NT2/D1 (cell line): ENCODE data around the gene PAQR5.

ENCODE experiments used
- DNase-seq: peaks from one replicate; pipeline ENCODE4 v3.0.0-alpha.2; 2011; ENCODE audit warnings: low read depth, low spot score
- H3K27me3 ChIP-seq: 2 replicates; pipeline ENCODE4 v1.6.0; 2011; ENCODE audit warnings: mild to moderate bottlenecking; ENCODE audit not compliant: insufficient read length, insufficient read depth
- H3K36me3 ChIP-seq: 2 replicates; pipeline ENCODE4 v1.6.1; 2011; ENCODE audit warnings: mild to moderate bottlenecking, low read length, mixed read lengths; ENCODE audit not compliant: insufficient read depth, insufficient read length
- H3K4me1 ChIP-seq: 2 replicates; pipeline ENCODE4 v1.5.1; 2011; ENCODE audit not compliant: insufficient read depth, insufficient read length
- H3K4me3 ChIP-seq: 2 replicates; pipeline ENCODE4 v1.5.1; 2011; ENCODE audit warnings: low read depth; ENCODE audit not compliant: insufficient read length
- H3K9ac ChIP-seq: 2 replicates; pipeline ENCODE4 v1.6.0; 2011; ENCODE audit warnings: low read depth; ENCODE audit not compliant: insufficient read length
- H3K9me3 ChIP-seq: 2 replicates; pipeline ENCODE4 v1.5.1; 2011; ENCODE audit warnings: mild to moderate bottlenecking, low read length; ENCODE audit not compliant: insufficient read depth
- SUZ12 ChIP-seq: IDR thresholded peaks from 2 replicates; pipeline ENCODE4 v1.6.1; 2011; ENCODE audit not compliant: insufficient read length, insufficient read depth; ENCODE audit errors: extremely low read depth
- YY1 ChIP-seq: IDR thresholded peaks from 2 replicates; pipeline ENCODE4 v1.6.1; 2011; ENCODE audit not compliant: insufficient read length, insufficient read depth
- ZNF274 ChIP-seq: IDR thresholded peaks from 2 replicates; pipeline ENCODE4 v1.6.1; 2011; ENCODE audit warnings: mild to moderate bottlenecking, low read depth, low read length

PAQR5 gene

DNA sequence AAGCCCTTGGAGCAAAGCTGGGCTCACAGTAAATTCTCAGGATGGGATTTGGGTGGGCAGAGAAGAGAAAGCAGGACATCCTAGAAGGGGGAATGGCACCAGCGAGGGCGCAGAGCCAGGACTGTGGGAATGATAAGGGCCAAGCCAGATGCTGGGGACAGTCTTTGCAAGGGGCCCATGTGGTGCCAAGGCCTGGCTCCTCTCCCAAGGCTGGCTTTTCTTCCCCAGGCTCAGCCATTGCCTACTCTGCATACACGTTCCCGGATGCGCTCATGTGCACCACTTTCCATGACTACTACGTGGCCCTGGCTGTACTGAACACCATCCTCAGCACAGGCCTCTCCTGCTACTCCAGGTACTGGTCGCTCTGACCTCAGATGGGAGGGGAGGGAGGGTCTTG is 90.7 kb downstream of the PAQR5 start:
- no peaks in the 10 kb centered on the region for H3K9me3 ChIP-seq
- no peak for DNase-seq
- no peak overlapping the region for H3K9ac ChIP-seq
- no peak overlapping the region for H3K4me3 ChIP-seq
- TF ChIP-seq YY1 (no peak), ZNF274 (no peak), SUZ12 (no peak)
- no peaks in the 10 kb centered on the region for H3K27me3 ChIP-seq
- H3K4me1 ChIP-seq = peaks cover 19% of the 10 kb centered on the region
- H3K36me3 ChIP-seq = no peaks in the 10 kb centered on the region

DNA sequence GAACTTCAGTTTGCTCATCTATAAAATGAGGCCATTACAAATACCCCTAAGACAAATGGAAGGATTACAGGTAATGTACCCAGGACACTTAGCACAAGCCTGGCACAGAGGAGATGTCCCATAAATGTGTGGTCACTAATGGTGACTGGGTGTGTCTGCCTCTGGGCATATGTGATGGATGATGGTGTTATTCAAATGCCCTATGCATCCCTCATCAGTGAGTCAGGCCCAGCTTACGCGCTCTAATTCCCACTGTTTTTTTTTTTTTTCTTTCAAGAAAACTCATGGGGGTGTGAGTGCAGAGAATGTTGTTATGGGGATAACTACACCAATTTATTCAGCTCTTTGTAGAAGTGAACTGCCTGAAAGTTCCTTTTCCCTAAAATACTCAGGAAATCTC is 91.9 kb downstream of the PAQR5 start:
- no peak for DNase-seq
- TF ChIP-seq YY1 = no peak
- no peak for TF ChIP-seq SUZ12
- TF ChIP-seq ZNF274 = no peak
- H3K27me3 ChIP-seq = peaks cover 8% of the 10 kb centered on the region
- H3K9me3 ChIP-seq = no peaks in the 10 kb centered on the region
- H3K36me3 ChIP-seq = no peaks in the 10 kb centered on the region
- H3K4me3 ChIP-seq = no peak overlapping the region
- H3K4me1 ChIP-seq = peaks cover 20% of the 10 kb centered on the region
- H3K9ac ChIP-seq = no peak overlapping the region

DNA sequence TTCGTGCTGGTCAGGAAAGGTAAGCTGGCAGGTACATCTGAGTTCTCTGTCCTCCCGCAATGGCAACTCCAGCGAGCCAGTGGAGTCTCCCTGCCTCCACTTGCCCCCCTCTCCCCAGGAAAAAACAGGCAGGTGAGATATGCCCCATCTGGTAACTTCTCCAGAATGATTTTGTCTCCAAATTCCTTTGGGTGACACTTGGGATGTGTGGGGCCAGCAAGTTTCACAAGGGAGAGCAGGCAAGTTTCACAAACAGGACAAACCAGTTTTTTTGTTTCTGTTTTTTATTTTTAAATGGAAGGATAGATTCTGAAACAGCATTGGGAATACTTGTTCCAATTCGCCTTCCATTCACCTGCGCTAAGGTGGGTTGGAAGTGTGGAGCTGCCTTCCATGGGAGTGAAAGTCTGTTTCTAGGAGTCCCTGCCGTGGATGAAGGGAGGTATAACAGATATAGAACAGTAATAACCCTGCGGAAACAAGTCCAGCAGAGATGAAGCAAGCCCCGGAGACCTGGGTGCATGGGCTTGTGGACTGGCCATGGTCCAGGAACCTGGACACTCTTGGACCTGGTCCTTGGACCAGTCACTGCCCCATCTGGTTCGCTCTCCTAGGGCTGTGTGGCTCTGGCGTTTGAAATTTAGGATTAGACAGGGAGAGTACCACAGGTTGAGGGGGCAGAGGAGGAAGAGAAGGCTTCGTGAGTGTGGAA is 92.5 kb downstream of the PAQR5 start:
- no peaks in the 10 kb centered on the region for H3K9me3 ChIP-seq
- H3K9ac ChIP-seq = no peak overlapping the region
- no peak for DNase-seq
- peaks cover 20% of the 10 kb centered on the region for H3K4me1 ChIP-seq
- peaks cover 14% of the 10 kb centered on the region for H3K27me3 ChIP-seq
- TF ChIP-seq ZNF274 (no peak), YY1 (no peak), SUZ12 (no peak)
- no peaks in the 10 kb centered on the region for H3K36me3 ChIP-seq
- no peak overlapping the region for H3K4me3 ChIP-seq

DNA sequence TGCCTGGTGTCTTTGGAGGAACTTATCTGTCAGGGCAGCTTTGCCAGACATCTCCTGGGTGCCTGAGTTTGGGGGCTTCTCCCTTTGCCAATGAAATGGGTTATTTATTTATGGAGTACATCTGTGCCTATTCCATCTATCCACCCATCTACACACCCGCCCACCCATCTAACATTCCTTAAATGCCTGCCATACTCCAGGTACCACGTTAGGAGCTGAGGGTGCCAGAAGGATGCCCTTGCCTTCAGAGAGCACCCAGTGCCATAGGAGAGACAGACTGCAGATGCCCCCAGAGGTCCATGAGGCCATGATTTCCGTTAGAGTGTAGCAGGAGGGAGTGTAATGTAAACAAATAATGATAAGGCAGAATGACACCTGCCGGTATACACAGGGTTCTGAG is 93.6 kb downstream of the PAQR5 start:
- H3K9ac ChIP-seq = no peak overlapping the region
- H3K4me1 ChIP-seq = peaks cover 19% of the 10 kb centered on the region
- TF ChIP-seq SUZ12 (no peak), YY1 (no peak), ZNF274 (no peak)
- H3K9me3 ChIP-seq = no peaks in the 10 kb centered on the region
- no peak overlapping the region for H3K4me3 ChIP-seq
- DNase-seq = no peak
- peaks cover 16% of the 10 kb centered on the region for H3K27me3 ChIP-seq
- H3K36me3 ChIP-seq = no peaks in the 10 kb centered on the region

DNA sequence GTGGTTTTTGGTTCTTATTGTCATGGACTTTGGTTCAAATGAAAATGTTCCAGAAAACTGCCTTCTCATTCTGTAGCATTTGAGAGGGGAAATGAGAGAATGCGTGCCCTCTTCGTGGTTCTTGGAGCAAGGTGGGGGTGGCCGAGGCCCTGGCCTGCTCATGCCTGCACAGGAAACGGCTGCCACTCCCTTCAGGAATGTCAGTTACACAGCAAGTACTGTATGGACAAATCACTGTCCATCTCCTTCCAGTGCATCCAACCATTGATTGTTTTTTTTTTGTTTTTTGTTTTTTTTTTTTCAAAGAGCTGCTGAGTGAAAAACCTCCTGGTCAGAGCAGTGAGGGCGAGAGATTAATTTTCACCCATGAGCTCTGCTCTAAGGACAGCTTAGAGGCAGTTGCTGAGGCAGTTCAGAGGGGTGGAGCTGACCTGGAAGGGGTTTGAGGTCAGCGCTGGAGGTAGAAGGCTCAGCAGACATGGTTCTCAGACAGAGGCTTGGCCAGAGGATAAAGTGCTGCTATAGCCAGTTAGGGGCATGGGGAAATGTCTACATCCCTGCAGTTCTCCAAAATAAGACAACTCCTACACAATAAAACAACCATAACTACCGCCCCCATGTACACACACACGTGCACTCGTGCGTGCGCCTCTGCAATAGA is 95.2 kb downstream of the PAQR5 start:
- H3K9ac ChIP-seq = no peak overlapping the region
- no peak for DNase-seq
- H3K36me3 ChIP-seq = no peaks in the 10 kb centered on the region
- no peak overlapping the region for H3K4me3 ChIP-seq
- H3K9me3 ChIP-seq = no peaks in the 10 kb centered on the region
- peaks cover 16% of the 10 kb centered on the region for H3K27me3 ChIP-seq
- peaks cover 7% of the 10 kb centered on the region for H3K4me1 ChIP-seq
- TF ChIP-seq ZNF274 (no peak), SUZ12 (no peak), YY1 (no peak)

DNA sequence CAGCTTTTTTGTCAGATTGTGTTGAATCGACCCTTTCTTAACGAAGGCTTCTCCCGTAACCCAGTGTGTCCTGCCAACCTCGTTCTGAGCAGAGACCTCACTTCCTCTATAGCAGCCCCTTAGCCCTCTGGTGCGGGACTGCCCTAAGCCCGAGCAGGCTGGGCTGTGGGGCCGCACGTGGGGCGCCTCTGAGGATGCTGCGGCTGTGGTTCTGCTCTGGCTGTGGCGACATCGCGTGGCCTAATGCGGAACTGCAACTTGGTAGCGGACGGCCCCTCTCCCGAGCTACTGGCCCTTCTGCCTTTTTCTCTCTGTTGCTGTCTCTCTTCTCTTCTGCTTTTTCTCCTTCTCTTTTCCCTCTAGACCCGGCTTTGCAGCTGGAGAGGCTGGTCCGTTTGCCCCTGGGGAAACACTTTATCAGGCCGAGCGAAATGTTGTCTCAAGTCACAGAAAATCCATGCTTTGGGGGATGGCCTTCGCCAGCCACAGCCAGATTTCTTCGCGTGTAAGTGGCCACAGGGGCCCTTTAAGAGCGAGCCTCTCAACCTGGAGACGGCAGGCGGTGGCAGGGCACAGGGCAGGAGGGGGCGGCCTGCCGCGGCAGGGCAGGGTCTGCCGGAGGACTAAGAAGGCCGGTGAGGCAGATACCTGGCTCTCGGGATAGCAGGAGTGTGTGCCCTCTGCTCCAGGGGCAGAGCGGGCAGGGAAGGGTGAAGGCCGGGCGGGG is 96.0 kb downstream of the PAQR5 start:
- no peaks in the 10 kb centered on the region for H3K9me3 ChIP-seq
- TF ChIP-seq SUZ12 (no peak), YY1 (no peak), ZNF274 (no peak)
- peak; percentile 70 for DNase-seq
- H3K36me3 ChIP-seq = no peaks in the 10 kb centered on the region
- peaks cover 16% of the 10 kb centered on the region for H3K27me3 ChIP-seq
- H3K9ac ChIP-seq = peak overlapping the region; percentile 42
- no peak overlapping the region for H3K4me3 ChIP-seq
- peaks cover 7% of the 10 kb centered on the region for H3K4me1 ChIP-seq

DNA sequence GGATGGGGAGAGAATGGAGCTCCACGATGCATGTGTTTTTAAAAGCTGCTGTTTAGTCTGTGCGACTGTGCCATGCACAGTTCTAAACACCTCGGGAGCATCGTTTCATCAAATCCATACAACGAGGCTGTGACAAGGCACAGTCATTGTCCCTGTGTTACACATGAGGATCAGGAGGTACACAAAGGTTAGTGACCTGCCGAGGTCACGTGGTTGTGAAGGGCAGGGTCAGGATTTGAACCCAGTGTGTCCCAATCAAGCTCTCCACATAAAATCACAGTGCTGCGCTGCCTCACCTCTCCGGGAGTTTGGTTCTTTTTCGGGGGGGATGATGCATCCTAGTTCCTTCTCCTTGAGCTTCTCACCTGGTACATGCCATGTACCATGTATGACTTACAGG is 96.7 kb downstream of the PAQR5 start:
- H3K4me3 ChIP-seq = no peak overlapping the region
- DNase-seq = no peak
- peaks cover 7% of the 10 kb centered on the region for H3K4me1 ChIP-seq
- H3K9ac ChIP-seq = no peak overlapping the region
- TF ChIP-seq YY1 = no peak
- TF ChIP-seq ZNF274 = no peak
- TF ChIP-seq SUZ12 = no peak
- peaks cover 16% of the 10 kb centered on the region for H3K27me3 ChIP-seq
- H3K9me3 ChIP-seq = no peaks in the 10 kb centered on the region
- H3K36me3 ChIP-seq = no peaks in the 10 kb centered on the region
